ENCODE measurements around the gene QPRT.

GRCh38 chr16:29658705-29659104 is 20.3 kb upstream of the QPRT start:
- no peak for TF ChIP-seq FOXO1 (CRISPR knock-in tag; IDR thresholded peaks at IDR 0.05)
- TF ChIP-seq ZBTB26 (CRISPR knock-in tag; IDR thresholded peaks at IDR 0.05; ENCODE audit: borderline replicate concordance), result no peak
- TF ChIP-seq NR3C1 (CRISPR knock-in tag; IDR thresholded peaks at IDR 0.05), result no peak
- TF ChIP-seq SIN3A (IDR thresholded peaks at IDR 0.05; ENCODE audit: borderline replicate concordance, low read depth, low read length), result no peak
